HK-2 (cell line): ENCODE results near the gene VLDLR.

Source experiments
- DNase-seq: peaks from one replicate; pipeline ENCODE4 v3.0.0-alpha.2; 2018; ENCODE audit not compliant: unreplicated experiment

Gene VLDLR

GRCh38 chr9:2620919-2621721 lies 467 bp upstream of the VLDLR start:
- DNase-seq: peak; percentile 79

DNA sequence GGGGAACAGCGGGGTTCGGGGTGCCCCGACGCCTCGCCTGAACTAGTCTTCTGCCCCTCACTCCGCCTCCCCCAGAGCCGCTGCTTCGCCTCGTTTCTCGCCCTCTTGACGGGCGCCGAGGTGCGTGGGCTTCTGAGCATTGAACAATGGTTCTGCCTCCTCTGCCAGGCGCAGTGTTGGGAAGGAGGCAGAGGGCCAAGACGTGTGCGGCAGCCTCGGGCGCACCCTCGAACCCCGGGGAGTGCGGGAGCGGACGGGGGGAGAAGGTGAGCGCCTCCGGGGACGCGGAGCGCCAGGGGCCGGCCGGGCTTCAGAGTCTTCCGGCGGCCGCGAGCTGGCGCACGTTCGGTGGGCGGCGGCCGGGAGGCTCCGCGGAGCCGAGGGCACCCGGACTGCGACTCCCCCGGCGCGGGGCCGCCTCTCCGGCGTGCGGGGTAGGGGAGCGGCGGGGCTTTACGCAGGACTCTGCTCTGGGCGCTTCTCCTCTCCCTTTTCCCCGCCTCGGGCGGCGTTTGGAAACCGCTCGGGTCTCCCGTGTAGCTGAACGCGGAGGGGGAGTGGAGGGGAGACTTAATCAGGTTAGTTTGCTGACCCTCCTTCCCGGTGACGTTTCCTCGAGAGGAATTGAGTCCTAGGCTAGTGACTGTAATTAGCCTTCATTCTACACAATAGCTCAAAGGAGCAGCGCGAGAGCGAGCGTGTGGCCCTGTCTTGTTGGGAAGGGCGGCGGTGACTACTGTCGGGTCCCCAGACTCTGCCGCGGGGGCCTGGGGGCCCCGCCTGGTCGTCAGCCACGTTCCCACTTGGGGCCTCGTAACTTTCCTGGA lies 1.1 kb downstream of the VLDLR start:
- peak; percentile 26 for DNase-seq

DNA sequence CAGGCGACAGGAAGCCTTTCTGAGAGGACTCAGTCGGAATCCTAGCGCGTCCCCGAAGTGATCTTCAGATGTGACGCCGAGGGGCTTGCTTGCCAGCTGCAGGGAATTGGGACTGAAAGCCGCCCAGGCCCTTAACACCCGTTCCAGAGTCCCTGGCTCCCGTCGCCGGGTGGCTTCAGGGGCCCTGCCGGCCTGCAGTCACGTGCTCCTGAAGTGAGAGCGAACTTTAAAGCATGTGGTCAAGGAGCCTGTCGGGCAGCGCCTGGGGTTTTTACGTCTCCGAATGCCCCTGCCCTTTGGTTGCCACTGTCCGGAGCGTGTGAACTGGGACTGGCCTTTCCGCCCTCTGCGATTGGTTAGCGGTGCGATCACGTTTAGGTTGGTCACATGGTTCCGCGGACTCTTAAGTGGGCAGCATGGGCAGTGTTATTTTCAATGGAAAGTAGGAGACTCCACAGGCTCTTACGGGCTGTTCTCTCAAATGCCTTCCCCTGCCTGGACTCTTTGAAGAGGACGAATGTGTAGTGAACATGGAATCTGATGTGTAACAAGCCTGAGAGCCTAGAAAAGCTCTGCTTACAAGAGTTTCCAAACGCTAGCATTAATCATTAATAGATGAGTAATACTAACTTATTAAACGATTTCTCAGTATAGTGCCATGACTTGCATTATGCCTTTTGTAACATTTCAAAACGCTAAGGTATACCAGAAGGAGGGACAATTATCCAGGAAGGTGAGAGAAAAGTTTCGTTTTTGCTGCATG lies 1.9 kb downstream of the VLDLR start:
- DNase-seq: peak; percentile 77

DNA sequence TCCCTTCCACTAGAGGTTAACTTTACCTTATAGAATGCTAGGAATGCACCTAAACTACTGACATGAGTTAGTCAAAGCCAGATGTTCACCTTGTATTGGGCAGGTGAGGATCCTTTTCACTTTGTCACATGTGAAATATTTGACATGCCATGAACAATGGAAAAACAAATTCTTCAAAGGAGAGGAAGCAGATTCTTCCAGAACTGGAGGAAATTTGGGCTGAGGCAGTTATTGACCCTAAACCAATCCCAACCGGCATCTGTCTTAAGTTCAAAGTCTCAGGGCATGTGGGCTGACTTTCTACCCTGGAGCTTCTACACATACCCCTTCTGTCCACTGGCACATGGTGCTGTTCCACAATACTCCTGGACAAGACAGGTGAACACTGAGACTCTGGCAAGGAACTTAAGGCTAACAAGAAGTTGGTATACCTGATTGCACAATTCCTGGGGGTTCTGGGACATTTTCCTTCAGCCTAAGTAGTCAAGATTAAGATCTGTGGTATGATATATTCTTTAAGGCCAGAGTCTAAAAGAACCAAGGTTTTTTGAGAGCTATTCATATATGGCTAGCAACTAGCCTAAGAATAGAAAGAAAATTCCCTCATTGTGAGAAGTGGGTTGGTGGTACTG lies 2.6 kb downstream of the VLDLR start:
- DNase-seq: no peak

DNA sequence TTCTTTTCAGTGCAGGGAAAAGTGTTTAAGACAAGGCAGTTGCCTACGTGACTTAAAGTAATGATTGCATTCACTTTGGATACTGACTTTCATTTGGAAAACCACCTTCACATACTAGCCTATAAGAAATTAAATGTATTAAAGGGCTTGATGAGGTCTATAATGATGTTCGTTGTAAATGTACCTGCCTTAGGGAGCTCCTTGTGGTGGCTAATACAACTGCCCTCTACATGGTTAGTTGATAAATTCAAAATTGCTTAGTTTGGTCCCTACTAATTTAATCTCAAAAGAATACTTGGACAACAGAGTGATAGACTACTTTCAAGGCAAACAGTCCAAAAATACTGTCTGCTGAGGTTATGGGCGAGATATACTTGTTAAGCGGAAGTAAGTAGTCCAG lies 3.8 kb downstream of the VLDLR start:
- no peak for DNase-seq

GRCh38 chr9:2628919-2629318 lies 7.3 kb downstream of the VLDLR start:
- DNase-seq: no peak

- no peak for DNase-seq
These were observed 8.6 kb downstream of the VLDLR start for GRCh38 chr9:2630158-2630557.

- DNase-seq: no peak
These were observed 9.7 kb downstream of the VLDLR start for GRCh38 chr9:2631263-2631662.

- DNase-seq: no peak
These were observed 12.6 kb downstream of the VLDLR start for GRCh38 chr9:2634153-2634552.

DNA sequence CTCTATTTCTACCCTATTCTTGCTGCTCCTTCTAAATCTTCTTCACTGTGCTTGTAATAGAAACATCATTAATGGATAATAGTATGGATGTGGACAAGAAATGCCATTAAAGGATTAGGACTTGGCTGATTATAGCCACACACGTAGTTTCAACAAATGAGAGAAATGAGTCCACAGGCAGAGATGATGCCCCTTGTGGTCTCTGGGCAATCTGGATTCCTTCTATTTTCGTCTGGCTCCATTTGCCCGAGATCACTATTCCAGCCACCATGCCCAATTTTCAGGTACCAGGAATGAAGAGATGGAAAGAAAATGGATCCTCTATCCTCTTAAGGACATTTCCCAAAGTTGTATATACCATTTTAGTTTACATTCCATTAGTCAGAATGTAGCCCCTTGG lies 13.2 kb downstream of the VLDLR start:
- no peak for DNase-seq

DNA sequence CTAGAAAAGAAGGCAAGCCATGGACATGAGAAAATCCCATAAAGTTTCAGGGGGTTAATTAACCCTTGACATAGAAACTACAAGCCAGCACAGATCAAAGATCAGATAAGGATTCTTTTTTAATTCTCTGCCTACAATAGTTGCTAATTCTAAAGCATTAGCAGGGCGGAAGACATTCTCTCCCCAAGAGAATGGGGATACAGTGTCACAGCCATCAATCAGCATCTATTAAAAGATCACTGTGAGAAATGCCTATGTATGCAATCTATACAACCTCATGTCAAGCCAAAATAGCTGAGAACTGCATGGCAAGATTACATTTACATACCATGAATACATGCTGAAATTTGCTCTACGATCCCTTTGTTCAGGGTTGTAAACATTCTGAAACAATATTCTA lies 14.3 kb downstream of the VLDLR start:
- no peak for DNase-seq

- no peak for DNase-seq
These were observed 15.8 kb downstream of the VLDLR start for GRCh38 chr9:2637390-2637789.

GRCh38 chr9:2638871-2639673 lies 17.5 kb downstream of the VLDLR start:
- no peak for DNase-seq

- no peak for DNase-seq
These were observed 18.2 kb downstream of the VLDLR start for GRCh38 chr9:2639786-2640185.

GRCh38 chr9:2640570-2640969 lies 19.0 kb downstream of the VLDLR start:
- DNase-seq: no peak

DNA sequence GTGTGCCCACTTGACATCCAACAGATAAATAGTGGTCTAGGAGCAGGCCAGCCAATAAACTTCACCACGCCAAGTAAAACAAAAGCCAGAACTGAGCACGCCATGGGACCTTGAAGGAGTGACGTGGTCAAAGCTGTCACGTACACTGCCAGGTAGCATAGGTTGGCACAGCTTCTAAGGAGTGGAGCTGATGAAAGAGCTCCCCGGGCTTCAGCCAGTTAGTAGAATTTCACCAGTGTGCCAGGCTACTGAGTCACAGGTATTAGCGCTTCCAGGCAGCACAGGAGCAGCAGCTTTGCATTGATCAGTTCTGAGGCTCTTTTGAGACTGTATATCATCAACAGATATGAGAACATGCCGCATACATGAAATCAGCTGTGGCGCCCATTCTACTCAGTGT lies 19.4 kb downstream of the VLDLR start:
- no peak for DNase-seq

DNA sequence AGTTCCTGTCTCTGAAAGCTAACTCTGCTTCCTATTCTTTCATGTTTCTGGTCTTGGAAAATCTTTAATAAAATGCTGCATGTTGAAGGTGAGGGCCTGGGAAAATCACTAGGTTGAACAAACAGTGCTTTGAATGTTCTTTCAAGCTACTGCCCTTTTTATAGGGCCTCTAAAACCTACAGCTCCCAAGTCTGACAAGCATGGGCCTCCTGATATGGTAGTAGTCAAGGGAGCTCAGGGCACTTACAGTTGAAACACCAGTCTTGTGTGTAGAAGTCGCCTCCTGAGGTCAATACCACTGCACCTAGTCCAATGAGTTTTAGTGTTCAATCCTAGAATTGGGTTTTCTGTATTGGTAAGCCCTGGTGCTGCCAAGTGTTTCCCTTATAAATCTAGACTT lies 20.5 kb downstream of the VLDLR start:
- no peak for DNase-seq

DNA sequence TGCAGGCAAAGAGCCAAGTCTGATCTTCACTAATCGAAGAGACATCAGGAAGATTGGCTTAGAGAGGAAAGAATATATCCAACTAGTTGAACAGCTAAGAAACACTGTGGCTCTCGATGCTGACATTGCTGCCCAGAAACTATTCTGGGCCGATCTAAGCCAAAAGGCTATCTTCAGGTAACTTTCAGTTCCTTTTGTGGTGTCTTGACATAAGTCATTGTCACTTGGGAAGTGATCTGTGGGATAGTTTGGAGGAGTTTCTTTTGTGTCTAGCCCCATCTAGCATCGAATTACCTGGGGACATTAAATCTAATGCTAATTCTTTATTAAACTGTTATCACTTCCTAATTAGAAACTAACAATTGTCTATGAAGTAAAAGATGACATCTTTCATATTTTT lies 24.0 kb downstream of the VLDLR start:
- DNase-seq: no peak

GRCh38 chr9:2655411-2655901 lies 33.9 kb downstream of the VLDLR start:
- peak; percentile 34 for DNase-seq

DNA sequence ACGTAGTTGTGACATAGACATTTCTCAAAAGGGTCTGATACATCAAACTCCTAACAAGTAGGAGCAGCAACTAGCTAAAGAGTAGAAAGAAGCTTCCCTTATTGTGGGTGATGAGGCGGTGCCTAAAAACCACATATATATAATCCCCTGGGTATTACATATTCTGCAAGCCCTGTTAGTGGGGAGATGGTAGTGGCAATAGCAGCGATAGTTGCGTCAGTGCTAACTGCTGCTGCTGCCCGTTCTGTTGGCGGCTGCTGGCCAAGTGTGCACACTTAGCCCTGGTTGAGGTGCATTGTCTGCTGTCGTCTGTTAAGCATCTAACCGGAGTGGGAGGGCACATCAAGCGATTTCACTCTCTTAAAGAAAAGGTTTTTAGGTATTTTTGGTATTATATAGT lies 35.8 kb downstream of the VLDLR start:
- no peak for DNase-seq

GRCh38 chr9:2662496-2662895 lies 40.9 kb downstream of the VLDLR start:
- no peak for DNase-seq
